Thyroid gland (tissue), 4 donors: ENCODE measurements around the gene CHP1. TPM values are rescaled to one million over a fixed set of nuclear protein-coding genes. Genes with fewer than 3 reads are reported as not detected.

Source experiments
- DNase-seq, 2 donors: peaks; one replicate each; pipeline ENCODE4 v3.0.0-alpha.2; 2019
- H3K27ac ChIP-seq, 3 donors: fragments of 200-600 bp; sonication (generic); 1 replicate in 2 of 3; 2 replicates in 1 of 3; pipeline ENCODE4 v1.5.1; 2016 to 2019; ENCODE audit warnings: mild to moderate bottlenecking in 1 of 3, moderate library complexity in 1 of 3
- H3K27me3 ChIP-seq: fragments of 200-600 bp; sonication (generic); one replicate; pipeline ENCODE4 v1.5.1; 2019
- H3K36me3 ChIP-seq, 2 donors: fragments of 200-600 bp; sonication (generic); one replicate each; pipeline ENCODE4 v1.5.1; 2016 to 2019
- H3K4me1 ChIP-seq, 2 donors: fragments of 200-600 bp; sonication (generic); one replicate each; pipeline ENCODE4 v1.5.1; 2017 to 2019
- H3K4me3 ChIP-seq, 3 donors: fragments of 200-600 bp; sonication (generic); replicated peaks in 1 of 3; 1 replicate in 2 of 3; 2 replicates in 1 of 3; pipeline ENCODE4 v1.5.1; 2016; ENCODE audit warnings: mild to moderate bottlenecking in 1 of 3
- H3K9me3 ChIP-seq: fragments of 200-600 bp; sonication (generic); one replicate; pipeline ENCODE4 v1.5.1; 2017
- CTCF ChIP-seq, 6 experiments: fragments of 200-600 bp in 3 of 6; fragments of 450-650 bp in 3 of 6; sonication (generic) in 3 of 6; IDR thresholded peaks; one replicate each; pipeline ENCODE4 v1.5.1; 2016 to 2019; ENCODE audit warnings: antibody characterized with exemption in 6 of 6, mild to moderate bottlenecking in 2 of 6, inconsistent platforms in 1 of 6, moderate library complexity in 1 of 6
- POLR2A ChIP-seq, 2 donors: fragments of 450-650 bp; IDR thresholded peaks; one replicate each; pipeline ENCODE4 v1.6.1; 2017; ENCODE audit warnings: antibody characterized with exemption in 2 of 2, mild to moderate bottlenecking in 2 of 2, moderate library complexity in 1 of 2
- WGBS, 2 donors: methylation state at CpG; one replicate each; pipeline ENCODE4 v1.1.5; 2017; 5-methylcytosine and 5-hydroxymethylcytosine counted together
- intact Hi-C: fragments of 100-400 bp; cut with DNase I; formaldehyde crosslinking; loops from one replicate; pipeline ENCODE4 v1.15.1; 2023
- total RNA-seq, 4 donors: library from RNA; depleted of rRNA; stranded (reverse); fragments of >200 nt; gene quantifications; one replicate each; pipeline ENCODE4 v1.2.3, GENCODE V29; 2016

The CHP1 gene
- total RNA-seq, 4 donors from 2014 or later: 163 to 347 (median 248) TPM

GRCh38 chr15:41203395-41203794, 27.7 kb upstream of the CHP1 start:
- no peaks in the 10 kb centered on the region for H3K36me3 ChIP-seq
- intact Hi-C loops: no loop called here
- DNase-seq: no peak
- H3K4me1 ChIP-seq: no peaks in the 10 kb centered on the region
- H3K27ac ChIP-seq: no peak overlapping the region
- TF ChIP-seq CTCF (IDR thresholded peaks at IDR 0.05) (no peak), POLR2A (IDR thresholded peaks at IDR 0.05) (no peak)
- H3K27me3 ChIP-seq: no peaks in the 10 kb centered on the region
- WGBS, 2 donors: 93 to 95% methylated on average over 7 of the region's 7 CpGs
- H3K4me3 ChIP-seq: no peak overlapping the region
- H3K9me3 ChIP-seq: no peaks in the 10 kb centered on the region

DNA sequence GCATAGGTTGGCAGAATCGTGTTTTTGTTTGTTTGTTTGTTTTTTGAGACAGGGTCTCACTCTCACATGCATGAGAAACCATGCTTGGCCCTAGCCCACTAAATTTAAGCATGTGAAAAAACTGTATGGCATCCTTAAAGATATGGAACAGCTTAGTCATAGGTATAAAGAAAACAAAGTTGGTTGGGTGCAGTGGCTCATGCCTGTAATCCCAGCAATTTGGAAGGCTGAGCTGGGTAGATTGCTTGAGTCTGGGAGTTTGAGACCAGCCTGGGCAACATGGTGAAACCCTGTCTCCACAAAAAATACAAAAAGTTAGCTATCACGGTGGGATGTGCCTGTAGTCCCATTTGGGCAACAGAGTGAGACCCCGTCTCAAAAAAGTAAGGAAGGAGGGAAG, 25.8 kb upstream of the CHP1 start:
- TF ChIP-seq POLR2A (IDR thresholded peaks at IDR 0.05) (no peak), CTCF (IDR thresholded peaks at IDR 0.05) (no peak)

DNA sequence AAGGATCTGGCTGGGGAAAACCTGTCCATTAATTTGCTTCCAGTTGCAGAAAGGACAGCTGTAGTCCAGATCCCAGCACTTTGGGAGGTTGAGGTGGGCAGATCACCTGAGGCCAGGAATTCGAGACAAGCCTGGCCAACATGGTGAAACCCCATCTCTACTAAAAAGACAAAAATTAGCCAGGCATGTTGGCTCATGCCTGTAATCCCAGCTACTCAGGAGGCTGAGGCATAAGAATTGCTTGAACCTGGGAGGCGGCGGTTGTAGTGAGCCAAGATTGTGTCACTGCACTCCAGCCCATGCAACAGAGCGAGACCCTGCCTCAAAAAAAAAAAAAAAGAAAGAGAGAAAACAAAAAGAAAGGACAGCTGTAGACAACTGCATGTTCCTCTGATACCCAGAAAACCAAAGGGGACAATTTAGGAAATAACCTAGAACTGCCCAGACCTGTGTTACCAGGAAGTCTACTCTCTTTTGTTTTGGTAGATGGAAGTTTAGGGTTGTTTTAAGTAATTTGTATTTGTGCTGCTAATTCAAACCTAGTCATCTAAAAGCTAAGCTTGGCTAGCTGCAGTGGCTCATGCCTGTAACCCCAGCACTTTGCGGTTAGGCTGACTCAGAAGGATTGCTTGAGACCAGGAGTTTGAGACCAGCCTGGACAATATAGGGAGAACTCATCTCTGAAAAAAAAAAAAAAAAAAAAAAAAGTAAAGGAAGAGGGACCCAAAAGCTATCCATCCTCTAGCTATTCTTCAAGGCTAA, 23.2 kb upstream of the CHP1 start:
- H3K4me3 ChIP-seq: no peak overlapping the region
- intact Hi-C loops: no loop called here
- no peak for TF ChIP-seq POLR2A (IDR thresholded peaks at IDR 0.05)
- TF ChIP-seq CTCF (IDR thresholded peaks at IDR 0.05): no peak
- WGBS, 2 donors: 57 to 70% methylated on average over 5 of the region's 5 CpGs
- no peak for DNase-seq
- H3K27me3 ChIP-seq: no peaks in the 10 kb centered on the region
- H3K36me3 ChIP-seq: no peaks in the 10 kb centered on the region
- no peaks in the 10 kb centered on the region for H3K4me1 ChIP-seq
- H3K9me3 ChIP-seq: no peaks in the 10 kb centered on the region
- H3K27ac ChIP-seq: no peak overlapping the region

More for the DNA sequence above, 25.8 kb upstream of the CHP1 start:
- Histone ChIP-seq H3K4me3 (no peak overlapping the region), H3K9me3 (no peaks in the 10 kb centered on the region), H3K27ac (no peak overlapping the region), H3K27me3 (no peaks in the 10 kb centered on the region), H3K36me3 (no peaks in the 10 kb centered on the region), H3K4me1 (no peaks in the 10 kb centered on the region)
- WGBS, 2 donors: 68 to 71% methylated on average over 3 of the region's 3 CpGs
- intact Hi-C loops: no loop called here
- DNase-seq: no peak

GRCh38 chr15:41215708-41216107, 15.4 kb upstream of the CHP1 start:
- no peak for DNase-seq
- H3K27ac ChIP-seq: no peak overlapping the region
- intact Hi-C loops: no loop called here
- no peaks in the 10 kb centered on the region for H3K9me3 ChIP-seq
- no peak for TF ChIP-seq CTCF (IDR thresholded peaks at IDR 0.05)
- H3K27me3 ChIP-seq: no peaks in the 10 kb centered on the region
- no peaks in the 10 kb centered on the region for H3K4me1 ChIP-seq
- WGBS, 2 donors: 72 to 83% methylated on average over 2 of the region's 2 CpGs
- no peaks in the 10 kb centered on the region for H3K36me3 ChIP-seq
- no peak overlapping the region for H3K4me3 ChIP-seq

- DNase-seq: no peak
- H3K4me1 ChIP-seq: no peaks in the 10 kb centered on the region
- H3K4me3 ChIP-seq: no peak overlapping the region
- no peaks in the 10 kb centered on the region for H3K36me3 ChIP-seq
- no peaks in the 10 kb centered on the region for H3K27me3 ChIP-seq
- TF ChIP-seq POLR2A (IDR thresholded peaks at IDR 0.05): no peak
- TF ChIP-seq CTCF (IDR thresholded peaks at IDR 0.05): no peak
- no peak overlapping the region for H3K27ac ChIP-seq
- H3K9me3 ChIP-seq: no peaks in the 10 kb centered on the region
- intact Hi-C loops: no loop called here
- WGBS, 2 donors: 33 to 54% methylated on average over 1 of the region's 1 CpG
These were observed 12.2 kb upstream of the CHP1 start for GRCh38 chr15:41218851-41219250.
